ENCODE results near the gene MYOM1.

Gene MYOM1

GRCh38 chr18:3154214-3154613 lies 65.6 kb downstream of the MYOM1 start:
- no peak for DNase-seq (ENCODE audit: low read depth)
- no peak overlapping the region for H3K4me3 ChIP-seq (ENCODE audit: low read depth, low read length)
- TF ChIP-seq CTCF (IDR thresholded peaks at IDR 0.05; ENCODE audit: insufficient read depth, low read depth, low read length, missing control alignments) = no peak

GRCh38 chr18:3153107-3153704 lies 66.6 kb downstream of the MYOM1 start:
- no peak overlapping the region for H3K4me3 ChIP-seq (ENCODE audit: low read depth, low read length)
- no peak for TF ChIP-seq CTCF (IDR thresholded peaks at IDR 0.05; ENCODE audit: insufficient read depth, low read depth, low read length, missing control alignments)
- peak; percentile 73 for DNase-seq (ENCODE audit: low read depth)

- no peak for TF ChIP-seq CTCF (IDR thresholded peaks at IDR 0.05; ENCODE audit: insufficient read depth, low read depth, low read length, missing control alignments)
- no peak overlapping the region for H3K4me3 ChIP-seq (ENCODE audit: low read depth, low read length)
- DNase-seq (ENCODE audit: low read depth) = no peak
These were observed 67.5 kb downstream of the MYOM1 start for GRCh38 chr18:3152294-3152693.

- H3K4me3 ChIP-seq (ENCODE audit: low read depth, low read length) = no peak overlapping the region
- DNase-seq (ENCODE audit: low read depth) = peak; percentile 45
- TF ChIP-seq CTCF (IDR thresholded peaks at IDR 0.05; ENCODE audit: insufficient read depth, low read depth, low read length, missing control alignments) = peak; percentile 63
These were observed 68.1 kb downstream of the MYOM1 start for GRCh38 chr18:3151399-3152264.

GRCh38 chr18:3150688-3151087 lies 69.1 kb downstream of the MYOM1 start:
- TF ChIP-seq CTCF (IDR thresholded peaks at IDR 0.05; ENCODE audit: insufficient read depth, low read depth, low read length, missing control alignments) = no peak
- H3K4me3 ChIP-seq (ENCODE audit: low read depth, low read length) = no peak overlapping the region
- no peak for DNase-seq (ENCODE audit: low read depth)

GRCh38 chr18:3150274-3150673 lies 69.5 kb downstream of the MYOM1 start:
- DNase-seq (ENCODE audit: low read depth) = no peak
- H3K4me3 ChIP-seq (ENCODE audit: low read depth, low read length) = no peak overlapping the region
- TF ChIP-seq CTCF (IDR thresholded peaks at IDR 0.05; ENCODE audit: insufficient read depth, low read depth, low read length, missing control alignments) = no peak
